Endothelial cell (in vitro differentiated cells): Measurements from ENCODE around the gene PLIN5. TPM values are rescaled to one million over a fixed set of nuclear protein-coding genes. Genes with fewer than 3 reads are reported as not detected.
"Not testable (repeated sequence)": the region's sequence is repeated elsewhere in the genome, so short reads cannot be mapped to it uniquely, and the experiment has no call there.

Source experiments
- DNase-seq: peaks from one replicate; pipeline ENCODE4 v3.0.0; 2021; ENCODE audit warnings: low spot score
- H3K27ac Mint-ChIP-seq: one replicate; pipeline ENCODE4 v1.8.0; 2021; ENCODE audit warnings: mixed read lengths, inconsistent platforms; ENCODE audit not compliant: unreplicated experiment
- H3K27me3 Mint-ChIP-seq: one replicate; pipeline ENCODE4 v1.8.0; 2021; ENCODE audit warnings: mild to moderate bottlenecking, moderate library complexity, mixed read lengths, inconsistent platforms; ENCODE audit not compliant: unreplicated experiment
- H3K36me3 Mint-ChIP-seq: one replicate; pipeline ENCODE4 v1.8.0; 2021; ENCODE audit warnings: mild to moderate bottlenecking, low read depth, mixed read lengths, inconsistent platforms; ENCODE audit not compliant: unreplicated experiment
- H3K4me1 Mint-ChIP-seq: one replicate; pipeline ENCODE4 v1.8.0; 2021; ENCODE audit warnings: mild to moderate bottlenecking, mixed read lengths, inconsistent platforms; ENCODE audit not compliant: unreplicated experiment
- H3K4me3 Mint-ChIP-seq: one replicate; pipeline ENCODE4 v1.8.0; 2021; ENCODE audit warnings: mild to moderate bottlenecking, mixed read lengths, inconsistent platforms; ENCODE audit not compliant: unreplicated experiment
- H3K9me3 Mint-ChIP-seq: one replicate; pipeline ENCODE4 v1.8.0; 2021; ENCODE audit warnings: mixed read lengths, inconsistent platforms; ENCODE audit not compliant: unreplicated experiment
- total RNA-seq: library from RNA; stranded (reverse); fragmentation: NEBNext Ultra II Directional; extraction: Animal tissue kit (Norgen Biotek cat#: 25700); gene quantifications from one replicate; pipeline ENCODE4 v1.2.1, GENCODE V29; 2021; ENCODE audit not compliant: unreplicated experiment
- TF ChIP-seq, protein P1 (sequence below): fragments of 200-600 bp; sonication (generic); IDR thresholded peaks from one replicate; pipeline ENCODE4 v1.5.0; 2021; ENCODE audit warnings: antibody characterized with exemption; ENCODE audit not compliant: unreplicated experiment

The PLIN5 gene
- total RNA-seq, 1 donor from 2014 or later: 0.64 TPM

DNA sequence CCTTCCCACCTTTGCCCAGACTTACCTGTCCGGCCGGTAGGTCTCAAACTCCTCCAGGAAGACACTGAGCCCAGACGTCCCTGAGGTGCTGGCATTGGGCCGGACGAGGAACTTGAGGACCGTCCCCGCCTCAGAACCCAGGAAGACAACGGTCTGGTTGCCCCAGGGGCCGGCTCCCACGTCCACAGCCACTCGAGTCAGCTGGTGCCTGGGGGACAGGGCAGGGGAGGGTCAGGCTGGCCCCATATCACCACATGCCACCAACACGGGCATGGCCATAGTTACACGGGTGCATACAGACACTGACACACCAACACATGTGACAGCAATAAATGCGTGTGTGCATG, 13.2 kb upstream of the PLIN5 start:
- Mint-ChIP-seq H3K27me3 (peaks cover 7% of the 10 kb centered on the region), H3K9me3 (no peaks in the 10 kb centered on the region), H3K4me1 (peaks cover 6% of the 10 kb centered on the region), H3K27ac (no peak overlapping the region), H3K36me3 (peaks cover 21% of the 10 kb centered on the region), H3K4me3 (no peak overlapping the region)
- no peak for DNase-seq
- TF ChIP-seq, protein P1, sequence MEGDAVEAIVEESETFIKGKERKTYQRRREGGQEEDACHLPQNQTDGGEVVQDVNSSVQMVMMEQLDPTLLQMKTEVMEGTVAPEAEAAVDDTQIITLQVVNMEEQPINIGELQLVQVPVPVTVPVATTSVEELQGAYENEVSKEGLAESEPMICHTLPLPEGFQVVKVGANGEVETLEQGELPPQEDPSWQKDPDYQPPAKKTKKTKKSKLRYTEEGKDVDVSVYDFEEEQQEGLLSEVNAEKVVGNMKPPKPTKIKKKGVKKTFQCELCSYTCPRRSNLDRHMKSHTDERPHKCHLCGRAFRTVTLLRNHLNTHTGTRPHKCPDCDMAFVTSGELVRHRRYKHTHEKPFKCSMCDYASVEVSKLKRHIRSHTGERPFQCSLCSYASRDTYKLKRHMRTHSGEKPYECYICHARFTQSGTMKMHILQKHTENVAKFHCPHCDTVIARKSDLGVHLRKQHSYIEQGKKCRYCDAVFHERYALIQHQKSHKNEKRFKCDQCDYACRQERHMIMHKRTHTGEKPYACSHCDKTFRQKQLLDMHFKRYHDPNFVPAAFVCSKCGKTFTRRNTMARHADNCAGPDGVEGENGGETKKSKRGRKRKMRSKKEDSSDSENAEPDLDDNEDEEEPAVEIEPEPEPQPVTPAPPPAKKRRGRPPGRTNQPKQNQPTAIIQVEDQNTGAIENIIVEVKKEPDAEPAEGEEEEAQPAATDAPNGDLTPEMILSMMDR: no peak

DNA sequence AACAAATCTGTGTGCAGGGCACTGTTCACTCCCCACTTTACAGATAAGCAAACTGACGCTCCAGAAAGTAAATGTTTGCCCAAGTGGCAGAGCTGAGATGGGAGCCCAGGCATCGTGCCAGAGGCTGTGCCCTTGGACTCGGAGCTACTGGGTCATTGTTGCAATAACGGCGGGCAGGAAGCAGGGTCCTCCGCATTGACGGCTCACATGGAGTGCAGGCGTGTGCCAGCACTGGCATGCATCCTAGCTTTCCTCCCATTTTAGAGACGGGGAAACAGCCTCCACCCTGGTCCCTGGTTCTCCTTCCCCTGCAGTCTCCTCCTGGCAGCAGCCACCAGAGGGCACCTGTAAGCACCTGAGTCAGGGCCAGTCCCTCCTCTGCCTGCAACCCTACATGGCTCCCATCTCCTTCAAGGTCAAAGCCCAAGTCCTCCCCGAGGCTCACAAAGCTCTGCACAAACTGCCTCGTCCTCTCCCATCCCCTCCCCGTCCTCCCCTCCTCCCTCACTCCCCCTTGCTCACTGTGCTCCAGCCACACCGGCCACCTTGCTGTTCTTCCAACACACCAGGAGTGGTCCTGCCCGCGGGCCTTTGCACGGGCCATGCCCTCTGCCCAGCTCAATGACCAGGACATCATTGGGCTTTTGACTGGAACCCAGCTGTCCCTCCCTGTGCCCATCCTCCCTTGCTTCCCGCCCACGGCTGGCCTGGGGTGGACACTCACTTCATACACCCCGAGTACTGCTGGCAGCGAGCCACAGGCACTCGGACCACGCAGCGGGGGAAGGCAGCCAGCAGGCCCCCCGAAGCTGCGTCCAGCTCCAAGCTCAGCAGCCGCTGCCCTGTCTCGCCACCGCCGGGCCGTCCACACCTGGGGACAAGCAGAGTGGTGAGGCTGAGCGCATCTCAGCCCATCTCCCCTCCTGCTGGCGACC, 12.5 kb upstream of the PLIN5 start:
- Mint-ChIP-seq H3K27ac (no peak overlapping the region), H3K4me3 (no peak overlapping the region), H3K36me3 (peaks cover 17% of the 10 kb centered on the region), H3K27me3 (peaks cover 5% of the 10 kb centered on the region), H3K4me1 (peaks cover 3% of the 10 kb centered on the region), H3K9me3 (no peaks in the 10 kb centered on the region)
- DNase-seq: no peak
- TF ChIP-seq, protein P1: no peak

DNA sequence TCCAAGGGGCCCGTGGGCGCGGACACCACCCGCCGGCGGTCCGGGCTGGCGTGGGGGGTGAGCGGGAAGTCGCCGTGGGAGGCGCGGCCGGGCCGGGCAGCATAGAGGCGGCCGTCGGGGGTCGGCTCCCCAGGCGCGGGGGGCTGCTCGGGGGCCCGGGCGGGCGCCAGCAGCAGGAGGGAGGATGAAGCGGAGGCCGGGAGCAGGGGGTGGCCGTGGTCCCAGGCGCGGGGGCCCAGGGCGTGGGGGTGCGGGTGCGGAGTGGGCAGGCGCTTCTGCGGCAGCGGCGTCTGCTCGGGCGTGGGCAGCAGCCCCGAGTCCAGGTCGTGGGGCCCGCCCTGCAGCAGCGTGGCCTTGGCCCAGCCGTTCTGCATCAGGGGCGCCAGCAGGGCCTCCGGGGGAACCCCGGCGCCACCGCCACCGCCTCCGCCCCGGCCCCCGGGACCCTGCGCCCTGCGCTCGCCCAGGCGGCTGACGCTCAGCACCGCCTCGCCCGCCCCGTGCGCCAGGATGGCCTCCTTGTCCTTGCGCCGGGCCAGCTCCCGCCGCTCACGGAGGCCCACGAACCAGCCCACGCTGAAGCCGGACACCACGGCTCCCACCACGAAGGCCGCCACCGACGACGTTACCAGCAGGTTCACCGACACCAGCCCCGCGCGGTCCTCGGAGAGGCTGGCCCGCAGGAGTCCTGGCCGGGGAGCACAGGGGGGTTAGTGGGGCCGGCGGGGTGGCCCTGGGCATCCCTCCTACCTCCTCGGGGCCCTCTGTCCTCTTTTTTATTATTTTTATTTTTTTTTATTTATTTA, 9.0 kb upstream of the PLIN5 start:
- no peak for DNase-seq
- Mint-ChIP-seq H3K36me3 (peaks cover 6% of the 10 kb centered on the region), H3K27me3 (peaks cover 7% of the 10 kb centered on the region), H3K27ac (no peak overlapping the region), H3K4me1 (peaks cover 6% of the 10 kb centered on the region), H3K9me3 (no peaks in the 10 kb centered on the region), H3K4me3 (no peak overlapping the region)
- TF ChIP-seq, protein P1: no peak

DNA sequence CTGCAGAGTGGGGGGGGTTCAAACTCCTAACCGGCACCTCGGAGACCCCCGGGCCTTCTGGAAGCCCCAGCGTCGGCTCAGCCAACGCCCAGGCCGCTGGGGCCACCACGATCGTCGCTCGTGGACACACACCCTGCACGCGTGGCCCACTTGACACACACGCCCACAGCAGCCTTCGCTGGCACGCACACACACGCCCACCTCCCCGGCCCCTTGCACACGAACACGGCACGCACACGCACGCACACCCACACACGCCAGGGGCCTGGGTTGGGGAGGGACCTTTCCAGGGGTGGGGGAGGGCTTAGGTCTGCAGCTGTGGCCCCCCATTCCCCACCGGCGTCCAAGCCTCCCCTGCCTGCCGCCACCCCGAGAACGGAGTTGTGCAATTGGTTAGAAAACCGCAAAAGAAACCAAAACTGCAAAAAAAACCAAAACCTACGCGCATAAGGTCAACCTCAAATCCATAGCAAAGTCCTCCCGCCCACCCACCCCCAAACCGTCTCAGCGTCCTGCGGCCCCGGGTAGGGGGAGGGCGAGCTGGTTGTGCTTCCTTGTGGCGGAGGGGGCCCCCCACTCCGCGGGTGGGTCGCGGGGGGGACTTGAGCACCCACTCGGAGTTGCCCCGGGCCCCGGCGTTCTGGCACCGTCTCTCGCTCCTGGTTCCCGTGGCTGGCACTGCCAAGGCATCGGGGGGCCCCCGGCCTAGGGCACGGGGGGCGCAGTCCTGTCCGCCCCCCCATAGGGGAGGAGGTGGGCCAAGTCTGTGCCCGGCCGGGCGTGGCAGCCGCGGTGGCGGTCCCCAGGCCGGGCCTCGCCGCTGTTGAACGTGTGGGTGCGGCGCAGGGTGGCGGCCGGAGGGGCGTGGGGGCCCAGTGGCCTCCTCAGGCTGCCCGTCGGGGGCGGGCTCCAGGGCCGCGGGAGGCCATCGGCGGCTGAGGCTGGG, 8.1 kb upstream of the PLIN5 start:
- no peak for DNase-seq
- Mint-ChIP-seq H3K9me3 (no peaks in the 10 kb centered on the region), H3K36me3 (peaks cover 3% of the 10 kb centered on the region), H3K27ac (no peak overlapping the region), H3K4me1 (peaks cover 6% of the 10 kb centered on the region), H3K4me3 (no peak overlapping the region), H3K27me3 (peaks cover 6% of the 10 kb centered on the region)
- TF ChIP-seq, protein P1: no peak

DNA sequence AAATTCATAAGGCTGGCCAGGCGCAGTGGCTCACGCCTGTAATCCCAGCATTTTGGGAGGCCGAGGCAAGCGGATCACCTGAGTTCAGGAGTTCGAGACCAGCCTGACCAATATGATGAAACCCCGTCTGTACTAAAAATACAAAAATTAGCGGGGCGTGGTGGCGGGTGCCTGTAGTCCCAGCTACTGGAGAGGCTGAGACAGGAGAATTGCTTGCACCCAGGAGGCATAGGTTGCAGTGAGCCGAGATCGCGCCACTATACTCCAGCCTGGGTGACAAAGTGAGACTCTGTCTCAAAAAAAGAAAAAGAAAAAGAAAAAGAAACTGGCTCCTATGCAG, 6.8 kb upstream of the PLIN5 start:
- H3K36me3 Mint-ChIP-seq, H3K4me1 Mint-ChIP-seq, H3K4me3 Mint-ChIP-seq, H3K27me3 Mint-ChIP-seq, H3K27ac Mint-ChIP-seq, H3K9me3 Mint-ChIP-seq, DNase-seq: not testable (repeated sequence)
